GM12878 (cell line): ENCODE measurements around the gene ABR. TPM values are rescaled to one million over a fixed set of nuclear protein-coding genes. Genes with fewer than 3 reads are reported as not detected.
"Not testable (repeated sequence)": the region's sequence is repeated elsewhere in the genome, so short reads cannot be mapped to it uniquely, and the experiment has no call there.

ENCODE experiments used
- ATAC-seq: fragments of 200-7000 bp; cut with Tn5 transposase; 3 replicates; pipeline ENCODE4 v1.9.1; 2020; ENCODE audit warnings: mild to moderate bottlenecking, moderate library complexity
- BruUV-seq: library from RNA; stranded (reverse); fragments of 400-500 nt; replicated peaks from 2 replicates; lab custom pipeline; 2021; lab: Mats Ljungman, UMichigan
- CTCF ChIA-PET: fragments of 300-600 bp; sonication (Branson Sonifier 250); formaldehyde crosslinking; extraction: SDS; loops from one replicate; lab custom pipeline; 2021; ENCODE audit warnings: inconsistent platforms; lab: Yijun Ruan, JAX
- POLR2A ChIA-PET: fragments of 350-600 bp; formaldehyde crosslinking; extraction: SDS; loops from one replicate; lab custom pipeline; 2021; ENCODE audit warnings: inconsistent platforms; lab: Charles Lee
- RAD21 ChIA-PET: fragments of 300-600 bp; sonication (Branson Sonifier 250); formaldehyde crosslinking; loops from one replicate; lab custom pipeline; 2023; ENCODE audit warnings: antibody characterized with exemption; ENCODE audit not compliant: unreplicated experiment; lab: Charles Lee
- SMC1A ChIA-PET: fragments of 300-600 bp; sonication (Branson Sonifier 250); formaldehyde crosslinking; loops from one replicate; lab custom pipeline; 2023; ENCODE audit not compliant: unreplicated experiment, uncharacterized antibody; lab: Charles Lee
- DNase-seq: peaks from one replicate; pipeline ENCODE4 v3.0.0-alpha.2; 2011; ENCODE audit warnings: low read depth, low spot score
- FAIRE-seq: peaks from 3 replicates; lab custom pipeline; 2011; peaks lifted over from hg19 to GRCh38; lab: Jason Lieb, UNC
- H2AFZ ChIP-seq: 2 replicates; pipeline ENCODE4 v1.6.0; 2011; ENCODE audit warnings: low read depth, low read length, control low read depth; ENCODE audit not compliant: control insufficient read depth
- H3K27ac ChIP-seq: 2 replicates; pipeline ENCODE4 v1.5.1; 2011; ENCODE audit warnings: control low read depth; ENCODE audit not compliant: control insufficient read depth, insufficient read depth
- H3K27me3 ChIP-seq, 2 experiments: replicated peaks in 1 of 2; 2 replicates each; pipeline versions ENCODE4 v1.6.0 to v1.6.1; 2011; ENCODE audit warnings: low read length in 1 of 2; ENCODE audit not compliant: control insufficient read depth in 2 of 2, insufficient read depth in 2 of 2
- H3K36me3 ChIP-seq, 2 experiments: 2 replicates each; pipeline ENCODE4 v1.5.1; 2011; ENCODE audit warnings: low read length in 1 of 2; ENCODE audit not compliant: control insufficient read depth in 2 of 2, insufficient read depth in 2 of 2
- H3K4me1 ChIP-seq: 2 replicates; pipeline ENCODE4 v1.6.1; 2011; ENCODE audit warnings: mild to moderate bottlenecking, low read length, moderate library complexity, mixed read lengths; ENCODE audit not compliant: control insufficient read depth, insufficient read depth
- H3K4me2 ChIP-seq: 2 replicates; pipeline ENCODE4 v1.6.0; 2011; ENCODE audit warnings: control low read depth; ENCODE audit not compliant: control insufficient read depth, insufficient read depth
- H3K4me3 ChIP-seq: fragments of 200-600 bp; sonication (generic); 2 replicates; pipeline ENCODE4 v1.5.1; 2016
- H3K79me2 ChIP-seq: 2 replicates; pipeline ENCODE4 v1.6.0; 2011; ENCODE audit warnings: low read length; ENCODE audit not compliant: control insufficient read depth, insufficient read depth
- H3K9ac ChIP-seq: 2 replicates; pipeline ENCODE4 v1.8.0; 2011; ENCODE audit warnings: low read length, control low read depth, mixed read lengths; ENCODE audit not compliant: control insufficient read depth, insufficient read depth
- H3K9me3 ChIP-seq: replicated peaks from 3 replicates; pipeline ENCODE4 v1.5.1; 2011; ENCODE audit warnings: mild to moderate bottlenecking, low read length; ENCODE audit not compliant: control insufficient read depth, insufficient read depth
- H4K20me1 ChIP-seq: 2 replicates; pipeline ENCODE4 v1.6.0; 2011; ENCODE audit not compliant: control insufficient read depth, insufficient read depth
- ESRRA ChIP-seq: IDR thresholded peaks from 2 replicates; pipeline ENCODE4 v1.6.1; 2012; ENCODE audit warnings: mild to moderate bottlenecking, low read length, improper control_type of control experiment
- MEF2A ChIP-seq: IDR thresholded peaks from 2 replicates; pipeline ENCODE4 v1.6.1; 2011; ENCODE audit warnings: low read depth, mild to moderate bottlenecking, low read length, moderate library complexity; ENCODE audit not compliant: insufficient read depth
- MTA3 ChIP-seq: IDR thresholded peaks from 2 replicates; pipeline ENCODE4 v1.6.1; 2012; ENCODE audit warnings: low read length, inconsistent platforms, borderline replicate concordance
- NFIC ChIP-seq: IDR thresholded peaks from 2 replicates; pipeline ENCODE4 v1.6.1; 2012; ENCODE audit warnings: low read depth, mild to moderate bottlenecking, inconsistent platforms, low read length, moderate library complexity
- NRF1 ChIP-seq: conservative IDR thresholded peaks from 2 replicates; pipeline ENCODE4 v1.6.1; 2011; ENCODE audit warnings: mild to moderate bottlenecking, low read depth, low read length, improper control_type of control experiment
- PBX3 ChIP-seq: IDR thresholded peaks from 2 replicates; pipeline ENCODE4 v1.6.1; 2011; ENCODE audit warnings: mild to moderate bottlenecking, low read depth, low read length, moderate library complexity; ENCODE audit not compliant: insufficient replicate concordance
- PKNOX1 ChIP-seq: fragments of 450-650 bp; IDR thresholded peaks from 2 replicates; pipeline ENCODE4 v1.6.1; 2016; ENCODE audit warnings: mild to moderate bottlenecking
- PRDM15 ChIP-seq: fragments of 450-650 bp; formaldehyde crosslinking; IDR thresholded peaks from 2 replicates; pipeline ENCODE4 v1.4.0; 2020; ENCODE audit warnings: mild to moderate bottlenecking, moderate library complexity
- RB1 ChIP-seq: fragments of 450-650 bp; formaldehyde crosslinking; IDR thresholded peaks from 2 replicates; pipeline ENCODE4 v1.6.1; 2017; ENCODE audit warnings: mild to moderate bottlenecking, borderline replicate concordance
- SP1 ChIP-seq: IDR thresholded peaks from one replicate; pipeline ENCODE4 v1.6.1; 2011; ENCODE audit warnings: low read depth, low read length
- SREBF1 ChIP-seq: IDR thresholded peaks from 2 replicates; pipeline ENCODE4 v1.6.1; 2012; ENCODE audit warnings: mild to moderate bottlenecking, low read length
- ZNF24 ChIP-seq: fragments of 450-650 bp; IDR thresholded peaks from 2 replicates; pipeline ENCODE4 v1.6.1; 2017; ENCODE audit warnings: antibody characterized with exemption, mild to moderate bottlenecking
- WGBS: methylation state at CpG from one replicate; pipeline ENCODE4 v1.1.6; 2016; ENCODE audit warnings: low lambda C conversion rate; ENCODE audit not compliant: insufficient replicate concordance, insufficient coverage; ENCODE audit errors: missing lambda C conversion rate; 5-methylcytosine and 5-hydroxymethylcytosine counted together
- in situ Hi-C: fragments of 300-500 bp; cut with MboI; formaldehyde crosslinking; loops from 9 replicates; pipeline ENCODE4 v1.14.3; 2018; ENCODE audit warnings: mixed read lengths
- intact Hi-C: fragments of 100-400 bp; cut with micrococcal nuclease; formaldehyde crosslinking; loops from one replicate; pipeline ENCODE4 v1.14.2; 2022; ENCODE audit not compliant: unreplicated experiment
- polyA plus RNA-seq, 11 experiments: library from polyadenylated mRNA; depleted of rRNA in 4 of 11; unstranded in 6 of 11; stranded (reverse) in 5 of 11; fragments of >200 nt; fragmentation: Nextera tagmentation in 4 of 11; fragmentation: Illumina TruSeq in 1 of 11; extraction: Ambion mirVana in 4 of 11; extraction: Trizol in 1 of 11; gene quantifications; 1 replicate in 1 of 11; 2 replicates in 10 of 11; pipeline versions ENCODE4 v1.2.1 to v1.2.3, GENCODE V29; 2011 to 2016; ENCODE audit warnings: inconsistent platforms in 2 of 11, missing spikeins in 2 of 11, low read depth in 1 of 11
- total RNA-seq, 4 experiments: library from RNA; depleted of rRNA in 3 of 4; stranded (reverse); fragments of >200 nt in 3 of 4; fragmentation: Illumina TruSeq in 1 of 4; extraction: Trizol in 1 of 4; gene quantifications; 2 replicates each; pipeline versions ENCODE4 v1.2.1 to v1.2.3, GENCODE V29; 2013 to 2021

Gene ABR
- total and polyA plus RNA-seq, 10 of the 15 experiments (the other 5 are each of a cell fraction or from before 2014, with no cell fraction given) = 1.4 to 112 (median 30.0) TPM

GRCh38 chr17:996554-997344, 183.0 kb downstream of the ABR start, which contains the start of gene TIMM22 (continued):
- TF ChIP-seq PBX3 = peak; percentile 57
- no peak for TF ChIP-seq NRF1
- TF ChIP-seq SP1 = peak; percentile 77
- TF ChIP-seq PKNOX1 = no peak
- no peak for TF ChIP-seq PRDM15 (CRISPR knock-in tag)
- TF ChIP-seq MEF2A = 0 out of 2 replicates have a peak, but pooled peaks have one; percentile 36
- TF ChIP-seq NFIC = no peak
- TF ChIP-seq ESRRA = no peak
- peak; percentile 89; the same call in 1 of the 2 replicates for TF ChIP-seq RB1
- TF ChIP-seq ZNF24 = 0 out of 2 replicates have a peak, but pooled peaks have one; percentile 15
- no peak; the same call in 1 of the 2 replicates for TF ChIP-seq SREBF1
- TF ChIP-seq MTA3 = no peak

GRCh38 chr17:995324-995723, 184.5 kb downstream of the ABR start:
- POLR2A ChIA-PET, H3K27me3 ChIP-seq, H3K27ac ChIP-seq, H3K4me2 ChIP-seq, ATAC-seq, H3K36me3 ChIP-seq, BruUV-seq, H4K20me1 ChIP-seq, H3K4me1 ChIP-seq, H3K4me3 ChIP-seq, RAD21 ChIA-PET, H2AFZ ChIP-seq, FAIRE-seq, H3K9ac ChIP-seq, DNase-seq, in situ Hi-C loops, H3K9me3 ChIP-seq: not testable (repeated sequence)
- WGBS = 85% methylated on average over 8 of the region's 8 CpGs
- ChIA-PET SMC1A (interaction anchor here (1.5 to 2.6 kb wide), 2 partner anchors 14 to 19 kb away, joined by 5 to 8 read pairs; no protein-coding TSS in a partner anchor), CTCF (interaction anchor here (2.3 to 3.3 kb wide), 3 partner anchors 15 to 213 kb away, joined by 9 to 25 read pairs (median 14); partner anchors contain the start of genes GLOD4, MRM3 and NXN)
- H3K79me2 ChIP-seq = peaks cover 16% of the 10 kb centered on the region
- intact Hi-C loops = loop anchor here (5.0 kb wide), 1 partner anchor 213 kb away; the partner anchor contains the start of genes GLOD4 and MRM3
